Cardiac septum (tissue), 1 donor: ENCODE data around the gene RETREG2. TPM values are rescaled to one million over a fixed set of nuclear protein-coding genes. Genes with fewer than 3 reads are reported as not detected.

Source experiments
- DNase-seq: peaks from one replicate; pipeline ENCODE4 v3.0.0-alpha.2; 2020; ENCODE audit warnings: low spot score
- intact Hi-C: fragments of 100-400 bp; cut with DNase I; formaldehyde crosslinking; loops from one replicate; pipeline ENCODE4 v1.14.0; 2022
- total RNA-seq: library from RNA; stranded (reverse); fragmentation: NEBNext Ultra II Directional; extraction: Animal tissue kit (Norgen Biotek cat#: 25700); gene quantifications from one replicate; pipeline ENCODE4 v1.2.1, GENCODE V29; 2021
- donor health status: DM: no; HTN: no; CAD: no.

RETREG2 gene
- total RNA-seq, 1 donor from 2014 or later, result 31.2 TPM

- DNase-seq, result no peak
- intact Hi-C loops, result no loop called here
Measured at GRCh38 chr2:219165058-219165911, 12.8 kb upstream of the RETREG2 start.

- intact Hi-C loops, result no loop called here
- no peak for DNase-seq
Measured at GRCh38 chr2:219167997-219168396, 10.1 kb upstream of the RETREG2 start.

- intact Hi-C loops, result no loop called here
- no peak for DNase-seq
Measured at GRCh38 chr2:219168526-219168925, 9.5 kb upstream of the RETREG2 start.

- intact Hi-C loops, result no loop called here
- DNase-seq, result no peak
Measured at GRCh38 chr2:219168932-219169331, 9.1 kb upstream of the RETREG2 start.

GRCh38 chr2:219169930-219170654 is 8.0 kb upstream of the RETREG2 start, which contains the start of gene SLC23A3:
SLC23A3 (minus strand) TSS chr2:219170029; CDS start chr2:219169984, 45 bp downstream.
- DNase-seq, result no peak
- intact Hi-C loops, result no loop called here

GRCh38 chr2:219171231-219171651 is 6.8 kb upstream of the RETREG2 start:
- no peak for DNase-seq
- intact Hi-C loops, result no loop called here

- DNase-seq, result no peak
- intact Hi-C loops, result no loop called here
Measured at GRCh38 chr2:219172231-219173154, 5.6 kb upstream of the RETREG2 start.

- intact Hi-C loops, result no loop called here
- no peak for DNase-seq
Measured at GRCh38 chr2:219173176-219173575, 4.9 kb upstream of the RETREG2 start.

- no peak for DNase-seq
- intact Hi-C loops, result no loop called here
Measured at GRCh38 chr2:219174146-219174545, 3.9 kb upstream of the RETREG2 start.

GRCh38 chr2:219174801-219175200 is 3.3 kb upstream of the RETREG2 start:
- DNase-seq, result no peak
- intact Hi-C loops, result loop anchor here (5.0 kb wide), 1 partner anchor 212 kb away; the partner anchor contains the start of gene DNPEP

GRCh38 chr2:219175486-219175885 is 2.6 kb upstream of the RETREG2 start:
- DNase-seq, result no peak
- intact Hi-C loops, result loop anchor here (5.0 kb wide), 1 partner anchor 212 kb away; the partner anchor contains the start of gene DNPEP

GRCh38 chr2:219175928-219176817 is 1.9 kb upstream of the RETREG2 start:
- intact Hi-C loops, result loop anchor here (1.0 to 5.0 kb wide), 3 partner anchors 31 to 211 kb away; partner anchors contain the start of genes DNPEP and ZFAND2B

GRCh38 chr2:219176818-219177551 is 1.1 kb upstream of the RETREG2 start, which contains the start of gene CNPPD1:
CNPPD1 (minus strand) TSS chr2:219176925; CDS start chr2:219176828, 97 bp downstream.
- DNase-seq, result peak; percentile 94
- intact Hi-C loops, result loop anchor here (1.0 to 5.0 kb wide), 5 partner anchors 17 to 210 kb away; partner anchors contain the start of genes DNAJB2, DNPEP, NHEJ1 and ZFAND2B

More at GRCh38 chr2:219175928-219176817, 1.9 kb upstream of the RETREG2 start:
- peak; percentile 80 for DNase-seq

- peak; percentile 83 for DNase-seq
- intact Hi-C loops, result loop anchor here (2.0 to 5.0 kb wide), 2 partner anchors 40 to 209 kb away; partner anchors contain the start of genes ABCB6 and DNPEP
Measured at GRCh38 chr2:219178377-219179175, 501 bp downstream of the RETREG2 start.

- no peak for DNase-seq
- intact Hi-C loops, result loop anchor here (2.0 to 5.0 kb wide), 2 partner anchors 39 to 207 kb away; partner anchors contain the start of genes ABCB6 and DNPEP
Measured at GRCh38 chr2:219179601-219180465, 1.8 kb downstream of the RETREG2 start.
